ENCODE results near the gene ROGDI. TPM values are rescaled to one million over a fixed set of nuclear protein-coding genes. Genes with fewer than 3 reads are reported as not detected.

ROGDI gene
- total and polyA plus RNA-seq, 10 of the 15 experiments (the other 5 are each of a cell fraction or from before 2014, with no cell fraction given), result 0.40 to 23.5 (median 12.3) TPM

DNA sequence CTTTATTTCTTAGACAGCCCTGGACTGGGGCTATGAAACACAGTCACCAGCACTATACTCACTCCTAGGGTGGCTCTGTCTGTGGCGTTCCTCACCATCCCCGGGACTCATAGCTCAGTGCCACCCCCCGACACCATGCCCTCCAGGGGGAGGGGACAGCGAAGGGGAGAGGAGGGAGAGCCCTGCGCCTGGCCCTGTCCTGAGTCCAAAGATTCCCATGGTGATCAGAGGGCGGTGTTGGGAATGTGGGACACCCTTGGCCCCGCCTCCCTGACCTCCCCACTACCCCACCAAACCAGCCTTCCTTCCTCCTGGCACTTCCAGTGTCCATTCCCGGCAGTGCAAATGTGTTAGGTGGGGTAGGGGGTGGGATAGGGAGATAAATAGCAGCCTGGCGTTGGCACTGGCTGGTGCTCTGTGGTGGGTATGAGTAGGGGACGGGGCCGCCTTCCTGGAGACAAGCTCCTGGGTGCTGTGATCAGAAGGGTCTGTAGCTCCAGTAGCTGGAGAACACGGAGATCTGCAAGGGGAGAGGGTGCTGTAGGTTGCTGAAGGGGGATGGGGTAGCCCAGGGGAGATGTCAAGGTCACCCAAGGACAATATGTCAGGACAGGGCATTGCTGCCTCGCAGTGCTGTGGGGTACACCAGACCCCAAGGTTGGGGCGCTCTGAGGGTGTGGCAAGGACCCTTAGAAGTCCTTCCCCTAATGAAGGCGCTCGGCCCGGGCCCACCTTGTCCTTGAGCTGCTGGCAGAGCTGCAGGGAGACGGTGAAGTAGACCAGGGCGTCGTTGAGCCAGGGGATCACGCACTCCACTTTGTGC lies 5.2 kb downstream of the ROGDI start:
- no peaks in the 10 kb centered on the region for H4K20me1 ChIP-seq (ENCODE audit: control insufficient read depth, insufficient read depth)
- H3K9ac ChIP-seq (ENCODE audit: control insufficient read depth, insufficient read depth, low read length), result no peak overlapping the region
- no peak for FAIRE-seq
- in situ Hi-C loops (cut with MboI) (no loop called here), intact Hi-C loops (cut with micrococcal nuclease; ENCODE audit: unreplicated experiment) (no loop called here)
- RAD21 ChIA-PET (ENCODE audit: unreplicated experiment), result no interaction called here
- ATAC-seq, result no peak
- H3K36me3 ChIP-seq (ENCODE audit: control insufficient read depth in 2 of 2, insufficient read depth in 2 of 2, low read length in 1 of 2), result no peaks in the 10 kb centered on the region
- no peak overlapping the region for H3K4me3 ChIP-seq
- POLR2A ChIA-PET, result no interaction called here
- SMC1A ChIA-PET (ENCODE audit: uncharacterized antibody, unreplicated experiment), result no interaction called here
- no TSS peak for BruUV-seq (replicated peaks)
- no peaks in the 10 kb centered on the region for H3K27me3 ChIP-seq (replicated peaks in 1 of 2; ENCODE audit: control insufficient read depth in 2 of 2, insufficient read depth in 2 of 2, low read length in 1 of 2)
- H3K4me1 ChIP-seq (ENCODE audit: control insufficient read depth, insufficient read depth, low read length), result peaks cover 20% of the 10 kb centered on the region
- no peaks in the 10 kb centered on the region for H3K9me3 ChIP-seq (replicated peaks; ENCODE audit: control insufficient read depth, insufficient read depth, low read length)
- no peak for DNase-seq (ENCODE audit: low read depth, low spot score)
- H2AFZ ChIP-seq (ENCODE audit: control insufficient read depth, low read depth, low read length), result no peak overlapping the region
- H3K4me2 ChIP-seq (ENCODE audit: control insufficient read depth, insufficient read depth), result no peak overlapping the region
- TF ChIP-seq EP300 (IDR thresholded peaks at IDR 0.05; ENCODE audit: borderline replicate concordance in 1 of 2, control insufficient read depth in 1 of 2, low read depth in 2 of 2, low read length in 2 of 2), result no peak
- TF ChIP-seq, protein P1, sequence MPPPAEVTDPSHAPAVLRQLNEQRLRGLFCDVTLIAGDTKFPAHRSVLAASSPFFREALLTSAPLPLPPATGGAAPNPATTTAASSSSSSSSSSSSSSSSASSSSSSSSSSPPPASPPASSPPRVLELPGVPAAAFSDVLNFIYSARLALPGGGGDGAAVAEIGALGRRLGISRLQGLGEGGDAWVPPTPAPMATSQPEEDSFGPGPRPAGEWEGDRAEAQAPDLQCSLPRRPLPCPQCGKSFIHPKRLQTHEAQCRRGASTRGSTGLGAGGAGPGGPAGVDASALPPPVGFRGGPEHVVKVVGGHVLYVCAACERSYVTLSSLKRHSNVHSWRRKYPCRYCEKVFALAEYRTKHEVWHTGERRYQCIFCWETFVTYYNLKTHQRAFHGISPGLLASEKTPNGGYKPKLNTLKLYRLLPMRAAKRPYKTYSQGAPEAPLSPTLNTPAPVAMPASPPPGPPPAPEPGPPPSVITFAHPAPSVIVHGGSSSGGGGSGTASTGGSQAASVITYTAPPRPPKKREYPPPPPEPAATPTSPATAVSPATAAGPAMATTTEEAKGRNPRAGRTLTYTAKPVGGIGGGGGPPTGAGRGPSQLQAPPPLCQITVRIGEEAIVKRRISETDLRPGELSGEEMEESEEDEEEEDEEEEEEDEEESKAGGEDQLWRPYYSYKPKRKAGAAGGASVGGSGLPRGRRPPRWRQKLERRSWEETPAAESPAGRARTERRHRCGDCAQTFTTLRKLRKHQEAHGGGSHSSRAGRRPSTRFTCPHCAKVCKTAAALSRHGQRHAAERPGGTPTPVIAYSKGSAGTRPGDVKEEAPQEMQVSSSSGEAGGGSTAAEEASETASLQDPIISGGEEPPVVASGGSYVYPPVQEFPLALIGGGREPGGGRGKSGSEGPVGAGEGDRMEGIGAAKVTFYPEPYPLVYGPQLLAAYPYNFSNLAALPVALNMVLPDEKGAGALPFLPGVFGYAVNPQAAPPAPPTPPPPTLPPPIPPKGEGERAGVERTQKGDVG (CRISPR knock-in tag; IDR thresholded peaks at IDR 0.05), result no peak
- TF ChIP-seq RAD51 (IDR thresholded peaks at IDR 0.05), result no peak
- no peak for TF ChIP-seq ESRRA (IDR thresholded peaks at IDR 0.05; ENCODE audit: low read length)
- no peak for TF ChIP-seq SRF (IDR thresholded peaks at IDR 0.05; ENCODE audit: low read depth in 2 of 2, low read length in 2 of 2)
- TF ChIP-seq RUNX3 (IDR thresholded peaks at IDR 0.05; ENCODE audit: low read length), result no peak
- TF ChIP-seq MYB (IDR thresholded peaks at IDR 0.05; ENCODE audit: borderline replicate concordance, low read depth, low read length), result no peak
- TF ChIP-seq SIN3A (IDR thresholded peaks at IDR 0.05; ENCODE audit: low read depth, low read length), result no peak
- no peak for TF ChIP-seq TCF3 (IDR thresholded peaks at IDR 0.05; ENCODE audit: borderline replicate concordance, insufficient read depth, low read depth, low read length)
- TF ChIP-seq BCL11A (IDR thresholded peaks at IDR 0.05; ENCODE audit: low read depth, low read length), result no peak
- no peak for TF ChIP-seq CHD1 (IDR thresholded peaks at IDR 0.05; ENCODE audit: low read depth, low read length)
- TF ChIP-seq MEF2B (IDR thresholded peaks at IDR 0.05; ENCODE audit: partially characterized antibody, poor library complexity, severe bottlenecking), result no peak
- no peak for TF ChIP-seq TAF1 (IDR thresholded peaks at IDR 0.05; ENCODE audit: borderline replicate concordance, low read depth, low read length)
- TF ChIP-seq, protein P2, sequence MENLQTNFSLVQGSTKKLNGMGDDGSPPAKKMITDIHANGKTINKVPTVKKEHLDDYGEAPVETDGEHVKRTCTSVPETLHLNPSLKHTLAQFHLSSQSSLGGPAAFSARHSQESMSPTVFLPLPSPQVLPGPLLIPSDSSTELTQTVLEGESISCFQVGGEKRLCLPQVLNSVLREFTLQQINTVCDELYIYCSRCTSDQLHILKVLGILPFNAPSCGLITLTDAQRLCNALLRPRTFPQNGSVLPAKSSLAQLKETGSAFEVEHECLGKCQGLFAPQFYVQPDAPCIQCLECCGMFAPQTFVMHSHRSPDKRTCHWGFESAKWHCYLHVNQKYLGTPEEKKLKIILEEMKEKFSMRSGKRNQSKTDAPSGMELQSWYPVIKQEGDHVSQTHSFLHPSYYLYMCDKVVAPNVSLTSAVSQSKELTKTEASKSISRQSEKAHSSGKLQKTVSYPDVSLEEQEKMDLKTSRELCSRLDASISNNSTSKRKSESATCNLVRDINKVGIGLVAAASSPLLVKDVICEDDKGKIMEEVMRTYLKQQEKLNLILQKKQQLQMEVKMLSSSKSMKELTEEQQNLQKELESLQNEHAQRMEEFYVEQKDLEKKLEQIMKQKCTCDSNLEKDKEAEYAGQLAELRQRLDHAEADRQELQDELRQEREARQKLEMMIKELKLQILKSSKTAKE (IDR thresholded peaks at IDR 0.05; ENCODE audit: low read depth, poor library complexity, severe bottlenecking), result no peak
- TF ChIP-seq SMAD5 (IDR thresholded peaks at IDR 0.05; ENCODE audit: low read depth), result no peak
- no peak for TF ChIP-seq CHD2 (IDR thresholded peaks at IDR 0.05; ENCODE audit: borderline replicate concordance, low read depth, low read length)
- H3K79me2 ChIP-seq (ENCODE audit: control insufficient read depth, insufficient read depth, low read length), result no peaks in the 10 kb centered on the region
- WGBS (ENCODE audit: insufficient coverage, insufficient replicate concordance, low lambda C conversion rate, missing lambda C conversion rate), result 69% methylated on average over 21 of the region's 21 CpGs
- CTCF ChIA-PET, result no interaction called here
- no peak overlapping the region for H3K27ac ChIP-seq (ENCODE audit: control insufficient read depth, insufficient read depth)
